Measurements from ENCODE around the gene TSPAN14.
"Not testable (repeated sequence)": the region's sequence is repeated elsewhere in the genome, so short reads cannot be mapped to it uniquely, and the experiment has no call there.

The TSPAN14 gene

GRCh38 chr10:80453842-80454512 is at the start of gene TSPAN14:
TSS of gene TSPAN14 (plus strand) at chr10:80454310. CDS start at chr10:80489234, 34,924 bp downstream.
- peak; percentile 36 for DNase-seq

GRCh38 chr10:80405035-80405434 is 49.1 kb upstream of the TSPAN14 start:
- DNase-seq, result no peak

GRCh38 chr10:80405626-80406025 is 48.5 kb upstream of the TSPAN14 start:
- no peak for DNase-seq

GRCh38 chr10:80406204-80406603 is 47.9 kb upstream of the TSPAN14 start:
- no peak for DNase-seq

GRCh38 chr10:80407812-80408241 is 46.3 kb upstream of the TSPAN14 start:
- peak; percentile 44 for DNase-seq

- DNase-seq, result peak; percentile 73
Measured at GRCh38 chr10:80408242-80409101, 45.6 kb upstream of the TSPAN14 start, which contains the start of gene PRXL2A. TSS of gene PRXL2A (plus strand) at chr10:80408551. CDS start at chr10:80420468, 11,917 bp downstream.

GRCh38 chr10:80409121-80409520 is 45.0 kb upstream of the TSPAN14 start:
- no peak for DNase-seq

- no peak for DNase-seq
Measured at GRCh38 chr10:80410122-80410521, 44.0 kb upstream of the TSPAN14 start.

GRCh38 chr10:80410578-80411145 is 43.4 kb upstream of the TSPAN14 start:
- no peak for DNase-seq

GRCh38 chr10:80411267-80411668 is 42.8 kb upstream of the TSPAN14 start:
- no peak for DNase-seq

- no peak for DNase-seq
Measured at GRCh38 chr10:80411681-80412220, 42.4 kb upstream of the TSPAN14 start.

GRCh38 chr10:80412486-80412885 is 41.6 kb upstream of the TSPAN14 start:
- DNase-seq, result no peak

- DNase-seq, result no peak
Measured at GRCh38 chr10:80413271-80413996, 40.7 kb upstream of the TSPAN14 start.

GRCh38 chr10:80414142-80414895 is 39.8 kb upstream of the TSPAN14 start:
- DNase-seq, result peak; percentile 52

- no peak for DNase-seq
Measured at GRCh38 chr10:80415734-80416478, 38.2 kb upstream of the TSPAN14 start.

GRCh38 chr10:80416479-80417098 is 37.5 kb upstream of the TSPAN14 start:
- DNase-seq, result peak; percentile 19

GRCh38 chr10:80417256-80417655 is 36.9 kb upstream of the TSPAN14 start:
- DNase-seq, result not testable (repeated sequence)

- no peak for DNase-seq
Measured at GRCh38 chr10:80421050-80421706, 32.9 kb upstream of the TSPAN14 start.

- no peak for DNase-seq
Measured at GRCh38 chr10:80421707-80422536, 32.2 kb upstream of the TSPAN14 start.
